ENCODE measurements around the gene TENM4.

GRCh38 chr11:79287952-79288351 is 152.9 kb downstream of the TENM4 start:
- TF ChIP-seq, protein P1, sequence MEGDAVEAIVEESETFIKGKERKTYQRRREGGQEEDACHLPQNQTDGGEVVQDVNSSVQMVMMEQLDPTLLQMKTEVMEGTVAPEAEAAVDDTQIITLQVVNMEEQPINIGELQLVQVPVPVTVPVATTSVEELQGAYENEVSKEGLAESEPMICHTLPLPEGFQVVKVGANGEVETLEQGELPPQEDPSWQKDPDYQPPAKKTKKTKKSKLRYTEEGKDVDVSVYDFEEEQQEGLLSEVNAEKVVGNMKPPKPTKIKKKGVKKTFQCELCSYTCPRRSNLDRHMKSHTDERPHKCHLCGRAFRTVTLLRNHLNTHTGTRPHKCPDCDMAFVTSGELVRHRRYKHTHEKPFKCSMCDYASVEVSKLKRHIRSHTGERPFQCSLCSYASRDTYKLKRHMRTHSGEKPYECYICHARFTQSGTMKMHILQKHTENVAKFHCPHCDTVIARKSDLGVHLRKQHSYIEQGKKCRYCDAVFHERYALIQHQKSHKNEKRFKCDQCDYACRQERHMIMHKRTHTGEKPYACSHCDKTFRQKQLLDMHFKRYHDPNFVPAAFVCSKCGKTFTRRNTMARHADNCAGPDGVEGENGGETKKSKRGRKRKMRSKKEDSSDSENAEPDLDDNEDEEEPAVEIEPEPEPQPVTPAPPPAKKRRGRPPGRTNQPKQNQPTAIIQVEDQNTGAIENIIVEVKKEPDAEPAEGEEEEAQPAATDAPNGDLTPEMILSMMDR (IDR thresholded peaks at IDR 0.05) = no peak
- TF ChIP-seq POLR2A (IDR thresholded peaks at IDR 0.05) = no peak

Data from heart left ventricle (tissue), 13 donors.